ENCODE measurements around the gene PPP2R2C.

PPP2R2C gene

GRCh38 chr4:6426571-6427438, 45.6 kb downstream of the PPP2R2C start:
- no peak for DNase-seq (ENCODE audit: low read depth in 3 of 3)

- no peak for DNase-seq (ENCODE audit: low read depth in 3 of 3)
These were observed 46.5 kb downstream of the PPP2R2C start for GRCh38 chr4:6425911-6426310.

DNA sequence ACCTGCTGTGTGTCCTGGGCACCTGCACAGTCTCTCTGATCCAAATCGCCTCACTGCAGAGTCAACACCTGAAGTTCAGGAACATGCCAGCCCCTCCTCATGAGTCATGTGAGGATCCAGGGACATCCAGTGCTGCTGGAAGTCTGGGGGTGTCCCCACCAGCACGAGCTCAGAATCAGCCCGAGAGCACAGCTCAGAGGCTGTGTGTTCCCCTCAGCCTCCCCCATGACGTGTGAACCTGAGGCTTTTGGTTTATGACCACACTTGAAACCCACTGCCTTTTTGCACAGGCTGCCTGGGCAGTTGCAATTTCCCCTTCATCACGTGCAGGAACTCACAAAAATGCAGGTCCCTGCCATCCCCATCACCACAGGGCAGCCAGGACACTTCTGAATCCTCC, 47.1 kb downstream of the PPP2R2C start:
- DNase-seq (ENCODE audit: low read depth in 3 of 3) = no peak

DNA sequence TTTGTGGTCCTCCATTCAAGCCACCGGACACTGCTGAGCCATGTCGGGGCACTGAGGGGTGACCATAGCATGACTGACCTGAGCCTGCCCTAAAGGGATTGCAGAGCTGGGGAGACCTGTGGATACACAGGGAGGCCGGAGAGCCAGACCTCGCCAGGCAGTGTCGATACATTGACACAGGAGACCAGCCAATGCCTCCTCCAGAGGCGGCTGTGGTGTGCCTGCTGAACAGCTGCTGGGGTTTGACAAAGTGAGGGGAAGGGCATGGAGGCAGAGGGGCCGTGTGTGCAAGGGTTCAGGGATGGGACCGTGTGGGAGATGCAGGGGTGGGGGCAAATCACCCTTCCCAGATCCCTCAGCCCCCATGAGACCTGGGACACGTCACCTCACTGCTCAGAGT, 48.0 kb downstream of the PPP2R2C start:
- DNase-seq (ENCODE audit: low read depth in 3 of 3) = no peak

DNA sequence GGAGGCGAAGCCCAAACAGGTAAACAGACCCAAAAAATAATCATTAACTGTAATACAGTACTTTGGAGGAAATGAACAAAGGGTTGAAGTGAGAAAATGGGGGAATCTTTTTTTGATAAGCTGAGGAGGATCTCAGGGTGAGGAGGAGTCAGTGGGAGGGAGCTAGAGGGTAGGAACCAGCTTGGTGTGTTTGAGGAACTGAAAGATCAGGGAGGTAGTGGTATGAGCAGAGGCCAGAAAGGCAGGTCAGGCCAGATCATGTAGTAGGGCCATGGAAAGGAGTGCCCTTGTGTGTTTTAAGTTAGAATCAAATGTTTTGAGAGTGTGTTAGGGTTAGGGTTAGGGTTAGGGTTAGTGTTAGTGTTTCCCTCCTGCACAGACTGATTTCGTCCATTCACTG, 48.8 kb downstream of the PPP2R2C start:
- no peak for DNase-seq (ENCODE audit: low read depth in 3 of 3)

- DNase-seq (ENCODE audit: low read depth in 3 of 3) = no peak
These were observed 49.5 kb downstream of the PPP2R2C start for GRCh38 chr4:6422866-6423265.

DNA sequence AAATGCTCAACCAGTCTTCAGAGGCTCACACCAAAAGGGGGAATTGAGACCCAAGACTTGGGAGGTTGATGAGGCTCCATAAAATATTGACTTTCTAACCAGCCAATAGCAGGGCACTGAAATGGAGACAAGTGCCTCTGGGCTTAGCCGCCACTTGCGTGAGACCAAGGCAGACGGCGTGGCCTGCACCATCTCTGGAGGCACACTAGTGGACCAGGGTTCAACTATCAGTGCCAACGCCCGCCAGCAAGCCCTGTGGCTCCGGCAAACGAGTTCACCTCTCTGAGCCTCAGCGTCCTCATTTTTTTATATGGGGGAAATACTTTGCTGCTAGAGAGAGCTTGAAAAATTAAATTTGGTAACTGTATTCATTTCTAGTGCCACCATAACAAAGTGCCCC, 50.3 kb downstream of the PPP2R2C start:
- no peak for DNase-seq (ENCODE audit: low read depth in 3 of 3)

DNA sequence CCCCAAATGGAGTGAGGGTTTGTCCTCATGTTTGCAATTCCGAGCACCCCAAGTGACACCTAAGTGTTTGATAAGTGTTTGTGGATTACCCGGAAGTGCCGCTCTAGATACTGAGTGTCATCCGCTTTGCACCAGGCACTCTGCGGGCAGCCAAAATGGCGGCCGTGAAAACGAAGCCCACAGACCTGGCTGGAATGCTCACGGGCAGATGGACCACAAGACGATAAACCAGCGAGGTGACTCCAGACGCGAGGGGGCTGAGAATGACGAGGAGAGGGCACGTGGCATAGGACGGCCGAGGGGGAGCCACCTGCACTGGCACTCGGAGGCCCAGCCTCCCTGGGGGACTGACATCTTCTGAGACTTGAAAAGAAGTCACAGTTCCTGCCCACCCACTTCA, 51.0 kb downstream of the PPP2R2C start:
- no peak for DNase-seq (ENCODE audit: low read depth in 3 of 3)

DNA sequence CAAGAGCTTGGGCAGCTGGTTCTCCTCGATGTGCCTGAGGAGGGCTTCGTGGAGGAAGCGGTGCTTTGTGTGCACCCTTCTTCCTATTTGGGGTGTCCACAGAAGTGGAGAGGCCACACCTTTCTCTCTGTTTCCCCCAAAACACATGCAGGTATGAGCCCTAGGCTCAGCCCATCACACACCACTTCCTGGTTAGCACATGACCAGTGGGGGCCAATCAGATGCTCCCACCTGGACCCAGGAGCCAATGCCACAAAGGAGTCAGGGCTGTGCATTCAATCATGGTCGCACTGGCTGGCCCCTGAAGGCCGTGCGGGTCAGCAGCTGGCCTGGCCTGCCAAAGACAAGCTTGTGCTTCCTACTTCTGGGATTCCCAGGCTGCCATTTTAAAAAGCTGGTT, 51.4 kb downstream of the PPP2R2C start:
- no peak for DNase-seq (ENCODE audit: low read depth in 3 of 3)

DNA sequence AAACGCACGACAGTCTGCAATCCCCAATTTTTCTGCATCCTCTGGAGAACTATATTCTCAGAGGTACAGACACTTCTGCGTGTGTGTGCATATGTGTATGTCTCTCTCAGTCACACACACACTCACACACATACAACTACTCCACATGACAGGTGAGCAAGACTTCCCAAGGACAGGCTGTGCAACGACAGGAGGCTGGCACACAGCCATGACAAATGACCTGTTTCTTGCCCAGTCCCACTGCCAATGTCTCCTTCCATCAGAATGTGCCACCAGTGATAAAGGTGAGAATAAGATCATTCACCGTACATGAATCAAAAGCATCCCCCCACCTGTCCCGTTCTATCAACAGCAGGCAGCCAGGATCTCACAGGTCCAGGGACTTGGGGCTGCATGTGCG, 52.4 kb downstream of the PPP2R2C start:
- no peak for DNase-seq (ENCODE audit: low read depth in 3 of 3)

GRCh38 chr4:6419452-6420028, 52.9 kb downstream of the PPP2R2C start:
- no peak for DNase-seq (ENCODE audit: low read depth in 3 of 3)

- DNase-seq (ENCODE audit: low read depth in 3 of 3) = no peak
These were observed 54.1 kb downstream of the PPP2R2C start for GRCh38 chr4:6418193-6418755.

DNA sequence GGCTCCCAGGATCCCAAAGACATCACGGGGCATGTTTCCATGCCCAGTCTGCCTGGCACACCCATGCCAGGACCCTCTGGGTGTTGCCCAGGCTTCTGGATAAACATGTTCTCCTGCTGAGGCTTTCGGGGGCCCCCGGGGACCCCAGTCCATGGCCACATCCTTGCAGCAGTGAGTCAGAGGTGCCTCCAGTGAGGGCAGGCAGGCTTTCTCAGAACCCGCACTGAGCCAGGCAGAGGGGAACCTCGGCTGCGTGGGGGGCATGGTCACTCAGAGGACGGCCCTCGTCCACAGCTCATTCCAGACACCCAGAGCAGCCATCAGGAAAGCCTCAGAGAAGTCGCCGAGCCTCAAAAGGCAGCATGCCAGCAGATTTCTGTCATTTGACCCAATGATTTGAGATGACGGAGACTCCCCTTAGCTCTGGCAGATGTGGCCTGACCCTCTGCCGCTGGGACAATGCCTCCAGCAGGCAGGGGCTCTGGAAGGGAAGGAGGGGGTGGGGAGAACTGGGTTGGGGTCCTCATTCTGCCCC, 54.8 kb downstream of the PPP2R2C start:
- DNase-seq (ENCODE audit: low read depth in 3 of 3) = no peak

DNA sequence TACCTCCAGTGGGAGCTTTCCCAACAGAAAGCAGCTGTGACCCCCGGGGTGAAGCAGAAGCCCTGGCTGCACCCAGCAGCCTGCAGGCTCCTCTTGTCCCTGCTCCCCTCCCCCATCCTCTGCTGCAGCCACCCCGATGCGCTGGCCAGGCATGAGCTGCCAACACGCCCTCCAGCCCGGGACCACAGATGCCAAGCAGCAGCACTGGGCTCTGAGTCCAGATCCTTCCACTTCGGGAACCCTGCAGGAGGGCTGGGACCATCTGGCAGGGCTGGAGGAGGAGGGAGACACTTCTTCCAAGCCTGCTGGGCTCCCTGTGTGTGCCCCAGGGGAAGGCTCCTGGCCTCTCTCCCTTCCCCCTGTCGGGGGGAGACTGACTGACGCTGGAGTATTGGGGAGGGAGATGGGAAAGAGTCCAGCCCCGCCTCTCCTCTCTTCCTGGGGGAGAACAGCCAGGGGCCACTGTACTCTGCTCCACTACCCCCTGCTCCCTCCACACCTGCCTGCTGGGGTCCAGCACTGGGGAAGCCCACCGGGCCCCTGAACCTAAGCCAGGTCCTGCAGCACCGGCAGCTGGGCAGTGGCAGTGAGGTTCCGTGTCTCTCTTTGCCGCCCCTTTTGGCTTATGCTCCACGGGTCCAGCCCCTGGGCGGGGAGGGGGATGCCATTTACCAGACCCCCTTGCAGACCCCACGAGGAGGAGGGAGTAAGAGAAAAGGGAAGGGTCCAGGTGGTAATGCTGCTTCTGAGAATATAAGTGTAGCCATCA, 55.7 kb downstream of the PPP2R2C start:
- no peak for DNase-seq (ENCODE audit: low read depth in 3 of 3)

DNA sequence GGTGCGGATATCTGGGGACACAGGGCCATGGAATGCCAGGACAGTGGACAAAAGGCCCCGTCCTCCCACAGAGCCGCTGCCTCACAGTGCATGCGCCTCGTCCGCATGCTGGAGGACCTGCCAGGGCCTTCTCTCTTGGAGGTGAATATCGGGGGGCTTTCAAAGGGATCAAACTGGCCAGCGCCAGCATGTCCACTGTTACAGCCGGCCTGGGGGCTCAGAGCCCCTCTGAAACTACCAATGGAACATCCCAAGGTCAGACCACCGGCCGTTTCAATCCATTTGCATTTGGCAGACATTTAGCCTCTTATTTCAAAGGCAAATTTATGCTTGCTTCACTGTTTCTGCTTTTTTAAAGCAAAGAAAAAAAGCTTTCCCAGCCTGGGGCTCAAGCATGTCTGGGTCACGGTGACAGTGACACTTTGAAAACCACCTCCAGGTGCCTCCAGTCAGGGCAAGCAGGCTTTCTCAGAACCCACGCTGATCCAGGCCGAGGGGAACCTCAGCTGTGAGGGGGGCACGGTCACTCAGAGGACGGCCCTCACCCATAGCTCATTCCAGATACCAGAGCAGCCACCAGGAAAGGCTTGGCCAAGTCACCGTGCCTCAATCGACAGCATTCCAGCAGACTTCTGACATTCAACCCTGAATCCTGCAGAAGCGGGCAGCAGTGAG, 57.2 kb downstream of the PPP2R2C start:
- no peak for DNase-seq (ENCODE audit: low read depth in 3 of 3)

GRCh38 chr4:6414578-6414977, 57.8 kb downstream of the PPP2R2C start:
- DNase-seq (ENCODE audit: low read depth in 3 of 3) = no peak

DNA sequence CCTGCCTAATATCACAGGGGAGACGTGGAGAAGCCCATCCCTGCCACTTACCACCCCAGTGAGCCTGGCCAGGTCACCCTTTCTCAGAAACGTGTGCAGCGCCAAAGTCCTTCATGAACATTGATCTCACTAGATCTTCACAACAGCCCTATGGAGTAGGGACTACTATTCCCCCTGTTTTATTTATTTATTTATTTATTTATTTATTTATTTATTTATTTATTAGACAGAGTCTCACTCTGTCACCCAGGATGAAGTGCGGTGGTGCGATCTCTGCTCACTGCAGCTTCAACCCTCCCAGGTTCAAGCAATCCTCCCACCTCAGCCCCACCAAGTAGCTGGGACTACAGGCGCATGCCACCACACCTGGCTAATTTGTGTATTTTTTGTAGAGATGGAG, 61.8 kb downstream of the PPP2R2C start:
- DNase-seq (ENCODE audit: low read depth in 3 of 3) = no peak

- no peak for DNase-seq (ENCODE audit: low read depth in 3 of 3)
These were observed 62.3 kb downstream of the PPP2R2C start for GRCh38 chr4:6410068-6410467.

DNA sequence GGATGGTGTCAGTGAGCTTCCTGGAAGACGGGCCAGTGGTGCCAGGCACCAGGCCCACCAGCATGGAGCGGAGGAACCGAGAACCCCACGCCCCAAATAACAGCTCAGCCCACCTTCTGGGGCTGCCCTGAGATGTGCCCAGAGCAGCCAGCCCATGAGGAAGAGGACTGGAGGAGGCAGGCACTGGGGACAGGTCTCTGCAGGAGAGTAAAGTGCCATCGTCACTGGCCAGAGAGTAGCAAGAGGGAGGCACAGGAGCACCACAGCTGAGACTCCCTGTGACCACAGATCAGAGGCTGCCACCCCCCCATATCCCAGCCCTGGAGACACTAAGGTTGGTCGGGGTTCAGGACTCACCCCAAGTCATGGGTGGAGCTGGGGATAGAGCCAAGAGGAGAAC, 63.0 kb downstream of the PPP2R2C start:
- DNase-seq (ENCODE audit: low read depth in 3 of 3) = no peak

- no peak for DNase-seq (ENCODE audit: low read depth in 3 of 3)
These were observed 64.2 kb downstream of the PPP2R2C start for GRCh38 chr4:6408263-6408662.

GRCh38 chr4:6405397-6405706, 67.1 kb downstream of the PPP2R2C start:
- DNase-seq (ENCODE audit: low read depth in 3 of 3) = no peak
